ENCODE results near the gene CRYBG1.

GRCh38 chr6:106496823-106497222 lies 136.3 kb downstream of the CRYBG1 start:
- TF ChIP-seq EZH2 (optimal IDR thresholded peaks at IDR 0.05; ENCODE audit: low read depth, low read length) (no peak), CTCF (IDR thresholded peaks at IDR 0.05; ENCODE audit: low read length) (no peak)
